Measurements from ENCODE around the gene ACBD3. TPM values are rescaled to one million over a fixed set of nuclear protein-coding genes. Genes with fewer than 3 reads are reported as not detected.

The ACBD3 gene
- 41.2 TPM for total RNA-seq

DNA sequence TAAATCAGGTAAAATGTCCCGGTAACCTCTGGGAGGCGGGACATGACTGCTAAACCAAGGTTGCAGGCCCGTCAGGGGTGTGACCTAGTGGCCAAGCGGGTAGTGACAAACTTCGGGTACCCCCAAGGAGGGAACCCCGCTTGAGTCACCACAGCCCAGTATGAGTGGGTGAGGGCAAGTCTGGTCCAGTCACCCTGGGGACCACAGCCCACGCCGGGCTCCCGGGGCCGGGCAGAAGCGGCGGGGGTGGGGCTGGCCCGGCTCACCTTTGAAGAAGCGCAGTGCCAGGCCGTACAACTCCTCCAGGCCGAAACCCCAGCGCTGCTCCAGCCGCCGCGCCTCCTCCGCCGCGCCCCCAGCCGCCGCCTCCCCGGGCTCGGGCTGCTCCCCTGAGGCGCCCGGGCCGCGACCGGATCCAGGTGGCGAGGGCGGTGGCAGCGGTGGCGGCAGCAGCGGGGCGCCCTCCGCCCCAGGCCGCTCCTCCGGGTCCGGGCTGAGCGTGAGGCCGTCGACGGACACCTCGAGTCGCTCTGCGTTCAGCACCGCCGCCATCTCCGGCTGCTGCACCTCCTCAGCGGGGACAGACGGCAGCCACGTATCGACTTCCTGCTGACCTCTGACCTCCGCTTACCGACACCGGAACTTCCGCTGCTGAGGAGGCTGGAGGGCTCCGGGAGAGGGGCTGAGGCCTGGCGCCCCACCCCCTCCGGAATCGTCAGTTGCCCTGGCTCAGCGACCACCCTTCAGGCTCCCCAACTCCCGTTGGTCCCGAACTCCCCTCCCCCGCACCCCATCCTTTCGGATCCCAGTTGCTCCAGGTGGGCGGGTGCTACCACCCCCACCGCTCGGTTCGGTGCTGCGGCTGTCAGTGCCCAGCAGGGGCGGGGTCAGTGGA is at the start of gene ACBD3:
Gene ACBD3 (minus strand): TSS at position 618 of the 895 bp plus-strand sequence. CDS start 66 bp downstream, at position 552.
- Histone ChIP-seq H3K4me3 (ENCODE audit: low read length in 3 of 3) (peak within 1 kb of the TSS; percentile 84 to 94 (median 92)), H3K27me3 (ENCODE audit: control insufficient read depth in 3 of 3, insufficient read depth in 3 of 3, low read length in 3 of 3) (no peaks in the 10 kb centered on the region), H3K36me3 (ENCODE audit: control insufficient read depth in 3 of 3, insufficient read depth in 3 of 3, low read length in 3 of 3) (no peaks in the 10 kb centered on the region), H3K9ac (ENCODE audit: low read depth in 1 of 3, low read length in 3 of 3) (peak within 1 kb of the TSS; percentile 74 to 95 (median 92)), H3K4me1 (ENCODE audit: control insufficient read depth in 3 of 3, insufficient read depth in 3 of 3, low read length in 3 of 3) (peaks cover 20 to 26% (median 26%) of the 10 kb centered on the region in 3 donors), H3K27ac (ENCODE audit: low read depth, low read length) (peak within 1 kb of the TSS; percentile 80), H3K9me3 (ENCODE audit: control insufficient read depth in 3 of 3, low read length in 3 of 3) (no peaks in the 10 kb centered on the region)

DNA sequence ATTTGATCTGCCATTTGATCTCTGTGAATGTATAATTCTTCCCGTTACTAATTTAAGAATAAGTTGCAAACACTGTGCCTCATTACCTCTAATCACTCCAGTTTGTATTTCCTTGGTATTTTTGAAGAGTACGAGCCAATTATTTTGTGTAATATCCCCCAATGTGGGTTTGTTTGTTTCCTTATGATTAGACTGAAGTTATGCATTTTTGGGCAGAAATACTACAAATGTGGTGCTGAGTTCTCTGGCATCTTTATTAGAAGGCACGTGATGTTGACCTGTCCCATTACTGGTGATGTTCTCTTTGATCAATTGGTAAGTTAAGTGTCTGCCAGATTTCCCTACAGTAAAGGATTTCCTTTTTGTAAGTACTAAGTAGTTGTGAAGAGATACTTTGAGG is 47.3 kb upstream of the ACBD3 start:
- Histone ChIP-seq H3K36me3 (ENCODE audit: control insufficient read depth in 3 of 3, insufficient read depth in 3 of 3, low read length in 3 of 3) (peaks cover 0 to 10% (median 6%) of the 10 kb centered on the region in 3 donors), H3K9me3 (ENCODE audit: control insufficient read depth in 3 of 3, low read length in 3 of 3) (no peaks in the 10 kb centered on the region), H3K27me3 (ENCODE audit: control insufficient read depth in 3 of 3, insufficient read depth in 3 of 3, low read length in 3 of 3) (no peaks in the 10 kb centered on the region), H3K4me3 (ENCODE audit: low read length in 3 of 3) (no peak overlapping the region), H3K4me1 (ENCODE audit: control insufficient read depth in 3 of 3, insufficient read depth in 3 of 3, low read length in 3 of 3) (no peaks in the 10 kb centered on the region), H3K9ac (ENCODE audit: low read depth in 1 of 3, low read length in 3 of 3) (no peak overlapping the region), H3K27ac (ENCODE audit: low read depth, low read length) (no peak overlapping the region)

DNA sequence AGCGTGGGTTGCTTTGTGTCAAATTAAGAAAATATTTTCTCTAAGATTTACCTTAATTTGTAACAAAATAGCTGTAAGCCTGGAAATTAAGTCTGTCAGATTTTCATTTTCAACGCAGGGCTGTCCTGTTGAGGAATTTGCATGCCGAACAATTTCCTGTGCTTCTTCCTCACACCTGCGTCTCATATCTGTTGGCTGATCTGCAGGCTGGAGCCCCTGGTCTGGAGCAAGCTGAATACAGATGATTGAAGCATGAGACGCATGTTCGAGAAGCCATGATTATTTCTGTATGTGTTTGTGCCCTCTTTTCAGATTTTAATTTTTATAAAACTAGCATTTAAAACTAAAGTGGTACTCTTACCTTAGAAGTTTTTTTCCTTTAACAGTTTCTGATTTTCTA is 46.8 kb upstream of the ACBD3 start:
- H3K36me3 ChIP-seq (ENCODE audit: control insufficient read depth in 3 of 3, insufficient read depth in 3 of 3, low read length in 3 of 3): peaks cover 0 to 7% (median 2%) of the 10 kb centered on the region in 3 donors
- no peak overlapping the region for H3K27ac ChIP-seq (ENCODE audit: low read depth, low read length)
- H3K4me3 ChIP-seq (ENCODE audit: low read length in 3 of 3): no peak overlapping the region
- H3K27me3 ChIP-seq (ENCODE audit: control insufficient read depth in 3 of 3, insufficient read depth in 3 of 3, low read length in 3 of 3): no peaks in the 10 kb centered on the region
- no peaks in the 10 kb centered on the region for H3K9me3 ChIP-seq (ENCODE audit: control insufficient read depth in 3 of 3, low read length in 3 of 3)
- H3K9ac ChIP-seq (ENCODE audit: low read depth in 1 of 3, low read length in 3 of 3): no peak overlapping the region
- H3K4me1 ChIP-seq (ENCODE audit: control insufficient read depth in 3 of 3, insufficient read depth in 3 of 3, low read length in 3 of 3): no peaks in the 10 kb centered on the region

DNA sequence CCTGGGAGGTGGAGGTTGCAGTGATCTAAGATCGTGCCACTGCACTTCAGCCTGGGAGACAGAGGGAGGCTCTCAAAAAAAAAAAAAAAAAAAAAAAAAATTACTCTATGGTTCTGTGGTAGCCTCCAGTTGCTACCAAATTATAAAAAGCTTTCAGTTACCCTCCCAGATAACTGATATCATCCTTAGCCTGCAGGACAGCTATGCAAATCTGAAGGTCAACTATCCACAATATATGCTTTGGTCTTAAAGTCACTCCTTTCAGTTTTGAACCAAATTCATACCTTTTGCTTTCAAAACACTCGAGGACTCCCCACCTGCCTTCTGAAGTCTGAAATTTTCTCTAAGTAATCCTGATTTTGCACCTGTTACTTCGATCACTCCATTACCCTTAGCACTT is 40.1 kb upstream of the ACBD3 start:
- Histone ChIP-seq H3K4me1 (ENCODE audit: control insufficient read depth in 3 of 3, insufficient read depth in 3 of 3, low read length in 3 of 3) (peaks cover 3 to 4% (median 3%) of the 10 kb centered on the region in 3 donors), H3K9me3 (ENCODE audit: control insufficient read depth in 3 of 3, low read length in 3 of 3) (no peaks in the 10 kb centered on the region), H3K27ac (ENCODE audit: low read depth, low read length) (no peak overlapping the region), H3K4me3 (ENCODE audit: low read length in 3 of 3) (no peak overlapping the region), H3K36me3 (ENCODE audit: control insufficient read depth in 3 of 3, insufficient read depth in 3 of 3, low read length in 3 of 3) (no peaks in the 10 kb centered on the region), H3K27me3 (ENCODE audit: control insufficient read depth in 3 of 3, insufficient read depth in 3 of 3, low read length in 3 of 3) (peaks cover 11 to 21% (median 21%) of the 10 kb centered on the region in 3 donors), H3K9ac (ENCODE audit: low read depth in 1 of 3, low read length in 3 of 3) (no peak overlapping the region)

DNA sequence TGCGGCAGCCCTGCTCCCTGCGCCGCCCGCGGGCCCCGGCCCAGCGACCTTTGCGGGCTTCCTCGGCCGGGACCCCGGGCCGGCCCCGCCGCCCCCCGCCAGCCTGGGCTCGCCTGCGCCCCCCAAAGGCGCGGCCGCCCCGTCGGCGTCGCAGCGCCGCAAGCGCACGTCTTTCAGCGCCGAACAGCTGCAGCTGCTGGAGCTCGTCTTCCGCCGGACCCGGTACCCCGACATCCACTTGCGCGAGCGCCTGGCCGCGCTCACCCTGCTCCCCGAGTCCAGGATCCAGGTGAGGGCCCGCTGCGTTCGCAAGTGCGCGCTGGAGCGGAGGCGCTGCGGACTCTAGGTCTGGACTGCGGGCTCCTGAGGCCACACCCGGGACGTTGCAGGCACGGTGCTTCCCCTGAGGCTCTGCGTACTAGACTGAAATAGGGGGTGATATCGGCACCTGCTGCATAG is 37.3 kb upstream of the ACBD3 start:
- H3K4me3 ChIP-seq (ENCODE audit: low read length in 3 of 3): peak overlapping the region in 2 of 3 donors; percentile 29 to 32
- peaks cover 11 to 21% (median 21%) of the 10 kb centered on the region in 3 donors for H3K27me3 ChIP-seq (ENCODE audit: control insufficient read depth in 3 of 3, insufficient read depth in 3 of 3, low read length in 3 of 3)
- no peaks in the 10 kb centered on the region for H3K36me3 ChIP-seq (ENCODE audit: control insufficient read depth in 3 of 3, insufficient read depth in 3 of 3, low read length in 3 of 3)
- H3K9ac ChIP-seq (ENCODE audit: low read depth in 1 of 3, low read length in 3 of 3): peak overlapping the region in 1 of 3 donors; percentile 25
- H3K9me3 ChIP-seq (ENCODE audit: control insufficient read depth in 3 of 3, low read length in 3 of 3): no peaks in the 10 kb centered on the region
- H3K4me1 ChIP-seq (ENCODE audit: control insufficient read depth in 3 of 3, insufficient read depth in 3 of 3, low read length in 3 of 3): peaks cover 3 to 4% (median 3%) of the 10 kb centered on the region in 3 donors
- H3K27ac ChIP-seq (ENCODE audit: low read depth, low read length): no peak overlapping the region

DNA sequence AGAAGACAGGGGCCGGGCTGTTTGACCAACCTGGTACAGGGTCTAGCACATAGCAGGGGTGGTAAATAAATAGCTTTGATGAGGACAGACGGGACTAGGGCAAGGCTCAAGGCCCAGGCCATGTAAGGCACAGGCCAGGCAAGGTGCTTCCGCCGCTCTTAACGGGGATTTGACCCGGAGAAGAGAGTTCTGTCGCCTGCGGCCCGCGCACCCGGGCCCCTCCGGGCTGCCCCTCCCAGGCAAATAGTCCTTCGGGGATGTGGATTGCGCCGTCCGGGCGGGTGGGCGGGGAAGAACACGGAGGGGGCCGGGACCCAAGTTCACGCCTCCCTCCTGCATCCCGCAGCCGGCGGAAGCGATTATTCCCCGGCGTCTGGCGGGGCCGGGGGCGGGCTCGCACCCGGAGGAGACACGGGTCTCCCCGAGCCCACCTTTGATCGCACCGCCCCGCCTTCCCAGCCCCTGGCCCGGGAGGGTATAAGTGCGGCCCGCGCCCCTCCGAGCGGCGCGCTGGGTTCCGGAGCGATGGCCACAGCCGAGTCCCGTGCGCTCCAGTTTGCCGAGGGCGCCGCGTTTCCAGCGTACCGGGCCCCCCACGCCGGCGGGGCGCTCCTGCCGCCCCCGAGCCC is 36.7 kb upstream of the ACBD3 start, which contains the start of gene MIXL1:
Gene MIXL1 (plus strand): TSS at position 508 of the 629 bp plus-strand sequence. CDS start 18 bp downstream, at position 526.
- peaks cover 3 to 4% (median 3%) of the 10 kb centered on the region in 3 donors for H3K4me1 ChIP-seq (ENCODE audit: control insufficient read depth in 3 of 3, insufficient read depth in 3 of 3, low read length in 3 of 3)
- H3K4me3 ChIP-seq (ENCODE audit: low read length in 3 of 3): peak within 1 kb of the TSS in 2 of 3 donors; percentile 29 to 32
- no peaks in the 10 kb centered on the region for H3K36me3 ChIP-seq (ENCODE audit: control insufficient read depth in 3 of 3, insufficient read depth in 3 of 3, low read length in 3 of 3)
- H3K27me3 ChIP-seq (ENCODE audit: control insufficient read depth in 3 of 3, insufficient read depth in 3 of 3, low read length in 3 of 3): peaks cover 11 to 21% (median 21%) of the 10 kb centered on the region in 3 donors
- H3K9me3 ChIP-seq (ENCODE audit: control insufficient read depth in 3 of 3, low read length in 3 of 3): no peaks in the 10 kb centered on the region
- peak within 1 kb of the TSS in 1 of 3 donors; percentile 25 for H3K9ac ChIP-seq (ENCODE audit: low read depth in 1 of 3, low read length in 3 of 3)
- no peak within 1 kb of the TSS for H3K27ac ChIP-seq (ENCODE audit: low read depth, low read length)

DNA sequence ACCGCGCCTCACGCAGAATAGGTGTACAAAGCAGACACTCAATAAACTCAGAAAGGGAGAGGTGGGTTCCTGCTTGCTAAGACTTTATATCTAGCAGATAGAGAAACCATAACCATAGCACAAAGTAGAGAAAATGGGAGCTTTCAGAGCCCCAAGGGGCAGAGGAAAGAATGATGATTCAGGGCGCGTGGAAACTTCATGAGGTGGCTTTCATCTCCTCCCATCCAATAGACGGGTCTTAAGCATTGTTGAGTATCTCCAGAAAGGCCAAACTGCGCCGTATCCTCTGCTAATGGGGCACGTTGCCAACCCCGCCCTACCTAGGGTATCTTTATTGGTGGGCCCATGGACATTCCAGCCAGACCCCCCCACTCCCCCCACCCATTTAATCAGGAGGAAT is 36.1 kb upstream of the ACBD3 start:
- no peaks in the 10 kb centered on the region for H3K9me3 ChIP-seq (ENCODE audit: control insufficient read depth in 3 of 3, low read length in 3 of 3)
- no peak overlapping the region for H3K9ac ChIP-seq (ENCODE audit: low read depth in 1 of 3, low read length in 3 of 3)
- H3K36me3 ChIP-seq (ENCODE audit: control insufficient read depth in 3 of 3, insufficient read depth in 3 of 3, low read length in 3 of 3): no peaks in the 10 kb centered on the region

DNA sequence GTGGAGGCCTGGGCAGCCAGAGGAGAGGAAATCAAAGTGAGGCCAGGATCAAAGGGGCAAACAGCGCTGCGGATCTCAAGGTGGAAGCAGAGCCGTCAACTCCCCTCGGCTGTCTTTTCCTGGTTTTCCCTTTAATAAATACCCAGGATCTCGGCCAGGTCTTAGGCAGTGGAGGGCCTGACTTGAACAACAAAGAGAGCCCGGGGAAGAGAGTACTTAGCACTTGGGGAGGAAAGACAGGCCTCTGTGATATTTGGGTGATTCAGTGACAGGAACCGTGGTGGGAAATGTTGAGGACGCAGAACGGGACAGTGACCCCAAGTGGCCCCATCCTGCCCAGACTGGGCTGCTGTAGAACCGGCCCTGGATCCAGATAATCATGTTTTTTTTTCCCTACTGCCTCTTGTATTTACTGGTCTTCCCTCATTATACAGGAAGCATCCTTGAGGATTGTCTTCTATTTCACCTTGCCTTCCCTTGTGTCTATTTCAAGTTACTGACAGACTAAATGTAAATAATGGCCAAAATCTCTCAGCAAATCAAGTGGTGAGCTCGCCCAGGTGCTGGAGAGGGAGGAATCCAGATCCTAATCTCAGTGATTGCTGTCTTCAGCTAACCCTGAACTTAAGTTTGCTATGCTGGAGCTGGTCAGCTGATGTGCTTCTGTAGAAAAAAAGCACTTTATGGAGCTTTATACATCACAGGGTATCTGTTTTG is 34.1 kb upstream of the ACBD3 start:
- H3K27me3 ChIP-seq (ENCODE audit: control insufficient read depth in 3 of 3, insufficient read depth in 3 of 3, low read length in 3 of 3): peaks cover 11 to 18% (median 16%) of the 10 kb centered on the region in 3 donors
- peaks cover 3 to 4% (median 3%) of the 10 kb centered on the region in 3 donors for H3K4me1 ChIP-seq (ENCODE audit: control insufficient read depth in 3 of 3, insufficient read depth in 3 of 3, low read length in 3 of 3)
- no peak overlapping the region for H3K27ac ChIP-seq (ENCODE audit: low read depth, low read length)
- no peak overlapping the region for H3K9ac ChIP-seq (ENCODE audit: low read depth in 1 of 3, low read length in 3 of 3)
- no peak overlapping the region for H3K4me3 ChIP-seq (ENCODE audit: low read length in 3 of 3)
- no peaks in the 10 kb centered on the region for H3K36me3 ChIP-seq (ENCODE audit: control insufficient read depth in 3 of 3, insufficient read depth in 3 of 3, low read length in 3 of 3)
- H3K9me3 ChIP-seq (ENCODE audit: control insufficient read depth in 3 of 3, low read length in 3 of 3): no peaks in the 10 kb centered on the region

More for the DNA sequence above, 36.1 kb upstream of the ACBD3 start:
- Histone ChIP-seq H3K27ac (ENCODE audit: low read depth, low read length) (no peak overlapping the region), H3K4me1 (ENCODE audit: control insufficient read depth in 3 of 3, insufficient read depth in 3 of 3, low read length in 3 of 3) (peaks cover 3 to 4% (median 3%) of the 10 kb centered on the region in 3 donors), H3K4me3 (ENCODE audit: low read length in 3 of 3) (no peak overlapping the region), H3K27me3 (ENCODE audit: control insufficient read depth in 3 of 3, insufficient read depth in 3 of 3, low read length in 3 of 3) (peaks cover 11 to 21% (median 21%) of the 10 kb centered on the region in 3 donors)

DNA sequence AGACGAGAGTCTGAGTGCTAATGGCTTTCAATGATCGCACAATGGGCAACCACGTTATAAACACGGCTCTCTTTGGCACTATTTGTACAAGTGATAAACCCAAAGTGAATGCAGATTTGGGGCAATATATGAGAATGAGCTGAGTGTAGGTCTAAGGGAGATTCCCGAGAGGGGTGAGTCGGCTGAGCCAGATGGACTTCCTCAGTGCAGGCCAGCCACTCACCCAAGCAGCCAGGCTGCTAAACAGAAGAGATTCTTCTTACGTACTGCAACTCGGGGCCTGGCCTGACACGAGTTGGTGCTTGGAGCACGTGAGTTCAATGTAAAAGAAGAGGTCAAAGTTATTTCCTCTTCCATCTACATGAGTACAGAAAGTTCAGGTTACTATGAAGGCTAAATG is 30.7 kb upstream of the ACBD3 start:
- no peak overlapping the region for H3K9ac ChIP-seq (ENCODE audit: low read depth in 1 of 3, low read length in 3 of 3)
- H3K27ac ChIP-seq (ENCODE audit: low read depth, low read length): no peak overlapping the region
- no peaks in the 10 kb centered on the region for H3K9me3 ChIP-seq (ENCODE audit: control insufficient read depth in 3 of 3, low read length in 3 of 3)
- no peaks in the 10 kb centered on the region for H3K36me3 ChIP-seq (ENCODE audit: control insufficient read depth in 3 of 3, insufficient read depth in 3 of 3, low read length in 3 of 3)
- H3K27me3 ChIP-seq (ENCODE audit: control insufficient read depth in 3 of 3, insufficient read depth in 3 of 3, low read length in 3 of 3): no peaks in the 10 kb centered on the region
- no peak overlapping the region for H3K4me3 ChIP-seq (ENCODE audit: low read length in 3 of 3)
- H3K4me1 ChIP-seq (ENCODE audit: control insufficient read depth in 3 of 3, insufficient read depth in 3 of 3, low read length in 3 of 3): no peaks in the 10 kb centered on the region

Data from skeletal muscle tissue (tissue), 4 donors.